GM21515 (cell line): Measurements from ENCODE around the gene GSK3B.
"Not testable (repeated sequence)": the region's sequence is repeated elsewhere in the genome, so short reads cannot be mapped to it uniquely, and the experiment has no call there.

Source experiments
- ATAC-seq: cut with Tn5 transposase; IDR thresholded peaks from one replicate; pipeline ENCODE4 v1.9.1; 2021; ENCODE audit not compliant: unreplicated experiment

GSK3B gene

GRCh38 chr3:120017692-120018091 is 76.6 kb downstream of the GSK3B start:
- no peak for ATAC-seq

GRCh38 chr3:120013481-120013880 is 80.8 kb downstream of the GSK3B start:
- no peak for ATAC-seq

GRCh38 chr3:120005741-120006140 is 88.5 kb downstream of the GSK3B start:
- ATAC-seq: not testable (repeated sequence)

GRCh38 chr3:120004008-120004498 is 90.2 kb downstream of the GSK3B start:
- not testable (repeated sequence) for ATAC-seq

- no peak for ATAC-seq
These were observed 96.1 kb downstream of the GSK3B start for GRCh38 chr3:119998166-119998565.

GRCh38 chr3:119990888-119991287 is 103.4 kb downstream of the GSK3B start:
- ATAC-seq: no peak

- no peak for ATAC-seq
These were observed 104.1 kb downstream of the GSK3B start for GRCh38 chr3:119989981-119990655.

GRCh38 chr3:119986812-119987211 is 107.4 kb downstream of the GSK3B start:
- not testable (repeated sequence) for ATAC-seq

- ATAC-seq: no peak
These were observed 112.9 kb downstream of the GSK3B start for GRCh38 chr3:119981386-119981785.

- ATAC-seq: no peak
These were observed 115.6 kb downstream of the GSK3B start for GRCh38 chr3:119978554-119979208.

GRCh38 chr3:119977353-119977752 is 116.9 kb downstream of the GSK3B start:
- ATAC-seq: no peak

- ATAC-seq: no peak
These were observed 118.0 kb downstream of the GSK3B start for GRCh38 chr3:119976214-119976613.

- ATAC-seq: no peak
These were observed 119.6 kb downstream of the GSK3B start for GRCh38 chr3:119974656-119975055.

- ATAC-seq: no peak
These were observed 121.1 kb downstream of the GSK3B start for GRCh38 chr3:119973018-119973646.

GRCh38 chr3:119969759-119970158 is 124.5 kb downstream of the GSK3B start:
- no peak for ATAC-seq

GRCh38 chr3:119967353-119968006 is 126.8 kb downstream of the GSK3B start:
- no peak for ATAC-seq

- ATAC-seq: no peak
These were observed 128.6 kb downstream of the GSK3B start for GRCh38 chr3:119965692-119966091.

- no peak for ATAC-seq
These were observed 130.0 kb downstream of the GSK3B start for GRCh38 chr3:119964294-119964693.

- ATAC-seq: no peak
These were observed 138.3 kb downstream of the GSK3B start for GRCh38 chr3:119955972-119956371.

- no peak for ATAC-seq
These were observed 143.5 kb downstream of the GSK3B start for GRCh38 chr3:119950666-119951325.

- no peak for ATAC-seq
These were observed 149.0 kb downstream of the GSK3B start for GRCh38 chr3:119945291-119945690.
